NT2/D1 (cell line): ENCODE data around the gene CLCN1.

ENCODE experiments used
- DNase-seq: peaks from one replicate; pipeline ENCODE4 v3.0.0-alpha.2; 2011; ENCODE audit warnings: low read depth, low spot score
- H3K27me3 ChIP-seq: 2 replicates; pipeline ENCODE4 v1.6.0; 2011; ENCODE audit warnings: mild to moderate bottlenecking; ENCODE audit not compliant: insufficient read length, insufficient read depth
- H3K36me3 ChIP-seq: 2 replicates; pipeline ENCODE4 v1.6.1; 2011; ENCODE audit warnings: mild to moderate bottlenecking, low read length, mixed read lengths; ENCODE audit not compliant: insufficient read depth, insufficient read length
- H3K4me1 ChIP-seq: 2 replicates; pipeline ENCODE4 v1.5.1; 2011; ENCODE audit not compliant: insufficient read depth, insufficient read length
- H3K4me3 ChIP-seq: 2 replicates; pipeline ENCODE4 v1.5.1; 2011; ENCODE audit warnings: low read depth; ENCODE audit not compliant: insufficient read length
- H3K9ac ChIP-seq: 2 replicates; pipeline ENCODE4 v1.6.0; 2011; ENCODE audit warnings: low read depth; ENCODE audit not compliant: insufficient read length
- H3K9me3 ChIP-seq: 2 replicates; pipeline ENCODE4 v1.5.1; 2011; ENCODE audit warnings: mild to moderate bottlenecking, low read length; ENCODE audit not compliant: insufficient read depth
- SUZ12 ChIP-seq: IDR thresholded peaks from 2 replicates; pipeline ENCODE4 v1.6.1; 2011; ENCODE audit not compliant: insufficient read length, insufficient read depth; ENCODE audit errors: extremely low read depth
- YY1 ChIP-seq: IDR thresholded peaks from 2 replicates; pipeline ENCODE4 v1.6.1; 2011; ENCODE audit not compliant: insufficient read length, insufficient read depth
- ZNF274 ChIP-seq: IDR thresholded peaks from 2 replicates; pipeline ENCODE4 v1.6.1; 2011; ENCODE audit warnings: mild to moderate bottlenecking, low read depth, low read length

The CLCN1 gene

DNA sequence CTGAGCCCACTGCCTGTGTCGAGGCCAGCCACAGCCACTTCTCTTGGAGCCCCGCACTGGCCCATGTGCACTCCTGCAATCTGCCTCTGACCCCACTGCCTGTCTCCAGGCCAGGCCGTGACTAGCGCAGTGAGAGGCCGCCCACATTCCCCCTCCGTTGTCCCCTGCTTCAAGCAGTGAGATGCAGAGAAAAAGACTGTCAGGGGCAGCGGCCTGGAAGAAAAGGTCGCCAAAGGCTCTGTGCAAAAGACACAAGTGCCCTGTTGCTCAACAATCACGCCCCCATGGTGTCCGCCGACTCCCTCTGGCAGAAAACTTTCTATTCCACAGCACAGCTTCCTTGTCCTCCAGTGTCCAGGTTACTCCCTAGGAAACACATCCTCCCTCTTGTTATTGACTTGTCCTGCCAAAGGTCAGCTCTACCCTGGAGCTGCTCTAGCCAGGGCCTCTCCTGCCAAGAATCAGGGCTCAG is 36.7 kb downstream of the CLCN1 start:
- Histone ChIP-seq H3K9ac (no peak overlapping the region), H3K36me3 (peaks cover 12% of the 10 kb centered on the region), H3K4me1 (peaks cover 10% of the 10 kb centered on the region), H3K9me3 (no peaks in the 10 kb centered on the region), H3K27me3 (no peaks in the 10 kb centered on the region), H3K4me3 (no peak overlapping the region)
- TF ChIP-seq SUZ12: no peak
- no peak for DNase-seq

DNA sequence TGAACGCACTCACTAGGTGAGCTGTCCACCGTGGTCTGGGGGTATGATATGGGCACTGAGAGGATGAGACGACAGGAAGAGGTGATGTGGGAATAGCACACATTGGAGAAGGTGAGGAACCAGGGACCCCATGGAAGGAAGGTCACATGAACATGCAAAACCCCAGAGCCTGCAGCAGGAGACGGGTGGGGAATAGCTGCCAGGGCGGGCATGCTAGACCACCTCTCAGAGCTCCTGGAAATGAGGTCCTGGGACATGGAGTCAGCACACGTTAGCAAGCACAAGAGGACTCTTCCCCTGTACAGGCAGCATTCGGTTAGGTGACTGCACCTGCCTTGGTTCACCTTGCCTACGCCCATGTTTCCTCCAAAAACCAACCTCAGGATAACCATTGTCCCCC is 38.5 kb downstream of the CLCN1 start:
- TF ChIP-seq ZNF274 (no peak), YY1 (no peak)

DNA sequence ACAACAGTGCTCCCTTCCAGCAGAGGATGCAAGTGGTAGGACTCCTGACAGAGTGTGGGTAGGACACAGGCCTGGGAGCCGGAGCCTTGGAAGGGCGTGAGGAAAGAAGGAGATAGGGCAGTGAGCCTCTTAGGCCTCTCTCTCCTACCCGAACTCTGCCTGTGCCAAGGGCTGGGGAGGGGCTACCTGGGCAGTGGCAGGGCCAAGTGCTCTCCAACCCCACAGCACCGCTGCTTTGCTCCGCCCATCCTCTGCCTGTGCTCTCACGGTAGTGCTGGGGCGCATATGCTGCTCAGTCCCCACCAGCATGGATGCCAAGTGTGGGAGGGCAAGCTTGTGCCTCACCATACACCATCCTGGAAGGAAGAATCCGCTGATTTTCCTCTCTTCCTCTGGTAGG is 39.1 kb downstream of the CLCN1 start:
- Histone ChIP-seq H3K9me3 (no peaks in the 10 kb centered on the region), H3K27me3 (peaks cover 4% of the 10 kb centered on the region), H3K36me3 (peaks cover 12% of the 10 kb centered on the region), H3K9ac (no peak overlapping the region), H3K4me1 (peaks cover 10% of the 10 kb centered on the region), H3K4me3 (no peak overlapping the region)
- TF ChIP-seq YY1 (no peak), SUZ12 (no peak), ZNF274 (no peak)
- no peak for DNase-seq

More for the DNA sequence above, 38.5 kb downstream of the CLCN1 start:
- Histone ChIP-seq H3K36me3 (peaks cover 12% of the 10 kb centered on the region), H3K9me3 (no peaks in the 10 kb centered on the region), H3K27me3 (no peaks in the 10 kb centered on the region), H3K9ac (no peak overlapping the region), H3K4me3 (no peak overlapping the region), H3K4me1 (peaks cover 10% of the 10 kb centered on the region)
- no peak for DNase-seq

DNA sequence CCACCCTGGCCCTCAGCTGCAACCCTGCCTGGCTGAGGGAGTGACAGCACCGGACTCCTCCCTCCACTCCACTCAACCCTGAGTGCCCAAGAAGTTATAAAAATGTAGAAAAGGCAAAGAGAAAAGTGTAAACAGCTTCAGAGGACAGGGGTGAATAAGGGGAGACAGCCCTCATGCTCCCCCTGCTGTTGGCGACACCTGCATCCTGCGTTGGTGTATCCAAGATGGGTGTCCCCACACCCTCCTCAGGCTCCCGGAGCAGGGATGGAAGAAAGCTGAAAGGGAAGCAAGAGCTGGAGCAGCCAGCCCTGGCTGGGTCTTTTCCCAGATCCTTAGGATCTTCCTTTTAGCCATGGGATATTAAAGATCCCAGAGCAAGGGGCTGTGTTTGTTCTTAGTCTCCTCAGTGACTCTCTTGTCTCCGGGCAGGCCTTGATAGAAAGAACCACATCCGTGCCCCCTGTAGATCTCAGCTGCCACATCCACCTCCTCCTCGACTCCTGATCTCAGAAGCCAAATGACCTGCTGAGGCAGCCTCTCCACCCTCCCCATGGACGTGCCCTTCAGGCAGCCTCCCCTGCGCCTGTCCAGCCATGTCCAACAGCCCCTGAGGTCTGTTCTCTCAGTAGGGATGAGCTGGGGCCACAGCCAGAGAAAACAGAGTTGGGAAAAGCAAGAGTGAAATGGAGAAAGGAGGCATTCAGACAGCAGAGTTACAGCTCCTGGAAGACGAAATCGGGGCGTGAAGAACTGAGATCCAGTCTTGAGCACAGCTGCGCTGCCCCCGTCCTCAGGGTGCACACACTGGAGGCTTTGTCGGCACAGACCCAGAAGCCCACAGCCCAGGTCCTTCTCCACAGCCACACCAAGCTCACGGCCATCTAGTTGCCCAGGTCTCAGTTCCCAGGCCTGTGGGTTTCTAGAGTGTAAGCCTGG is 39.8 kb downstream of the CLCN1 start:
- Histone ChIP-seq H3K9ac (no peak overlapping the region), H3K4me3 (no peak overlapping the region), H3K36me3 (peaks cover 12% of the 10 kb centered on the region), H3K9me3 (no peaks in the 10 kb centered on the region), H3K27me3 (peaks cover 12% of the 10 kb centered on the region), H3K4me1 (peaks cover 10% of the 10 kb centered on the region)
- DNase-seq: no peak
- TF ChIP-seq SUZ12: no peak
- TF ChIP-seq YY1: no peak
- no peak for TF ChIP-seq ZNF274

DNA sequence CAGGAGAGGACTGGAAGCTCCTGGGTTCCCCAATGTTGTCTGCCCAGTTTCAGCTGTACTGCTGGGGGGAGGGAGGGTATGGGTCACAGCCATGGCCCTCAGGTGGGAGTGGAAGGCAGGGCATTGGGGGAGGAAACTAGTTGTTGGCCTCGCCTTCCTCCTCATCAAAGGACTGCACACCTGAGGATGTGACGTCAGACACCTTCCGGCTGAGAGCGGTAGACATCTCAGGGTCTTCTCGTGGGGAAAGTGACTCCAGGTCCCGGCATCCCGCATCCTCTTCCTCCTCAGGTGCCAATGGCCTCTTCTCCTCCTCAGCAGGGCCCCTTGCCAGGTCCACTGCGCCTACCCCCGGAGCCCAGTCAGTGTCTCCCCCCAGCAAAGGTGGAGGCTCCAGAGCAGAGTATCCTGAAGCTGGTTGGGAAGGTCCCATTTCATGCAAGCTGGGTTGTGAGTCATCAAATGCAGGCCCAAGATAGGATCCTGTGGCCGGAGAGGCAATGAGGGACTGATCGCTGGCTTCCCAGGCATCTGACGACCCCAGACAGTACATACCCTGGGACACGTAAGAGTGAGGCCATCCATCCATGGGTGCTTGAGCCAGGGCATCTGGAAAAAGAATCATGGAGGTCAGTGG is 40.6 kb downstream of the CLCN1 start:
- H3K4me1 ChIP-seq: peaks cover 10% of the 10 kb centered on the region
- no peak for DNase-seq
- peaks cover 12% of the 10 kb centered on the region for H3K36me3 ChIP-seq
- no peak for TF ChIP-seq YY1
- no peak for TF ChIP-seq SUZ12
- TF ChIP-seq ZNF274: no peak
- no peak overlapping the region for H3K4me3 ChIP-seq
- H3K27me3 ChIP-seq: peaks cover 16% of the 10 kb centered on the region
- H3K9ac ChIP-seq: no peak overlapping the region
- no peaks in the 10 kb centered on the region for H3K9me3 ChIP-seq

DNA sequence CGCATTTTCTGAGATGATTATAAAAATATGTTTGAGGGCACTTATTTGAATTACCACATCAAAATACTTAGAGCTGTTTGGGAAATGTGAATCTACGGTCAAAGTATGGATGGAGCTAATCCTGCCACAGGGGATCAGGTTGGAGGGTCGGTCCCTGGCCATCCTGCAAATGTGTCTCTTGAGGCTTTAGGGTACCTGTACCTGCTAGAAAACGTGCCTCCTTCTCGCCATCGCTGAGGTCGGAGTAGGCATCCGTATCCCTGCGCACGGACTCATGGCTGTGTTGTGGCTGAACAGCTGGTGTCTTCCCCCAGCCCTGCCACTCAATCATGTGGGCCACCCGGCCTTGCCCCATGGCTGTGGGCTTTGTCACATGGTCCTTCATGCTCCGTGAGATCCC is 42.7 kb downstream of the CLCN1 start:
- Histone ChIP-seq H3K27me3 (peaks cover 28% of the 10 kb centered on the region), H3K36me3 (peaks cover 12% of the 10 kb centered on the region), H3K4me3 (no peak overlapping the region), H3K9ac (no peak overlapping the region), H3K9me3 (no peaks in the 10 kb centered on the region), H3K4me1 (peaks cover 3% of the 10 kb centered on the region)
- DNase-seq: no peak
- TF ChIP-seq YY1 (no peak), SUZ12 (no peak), ZNF274 (no peak)

DNA sequence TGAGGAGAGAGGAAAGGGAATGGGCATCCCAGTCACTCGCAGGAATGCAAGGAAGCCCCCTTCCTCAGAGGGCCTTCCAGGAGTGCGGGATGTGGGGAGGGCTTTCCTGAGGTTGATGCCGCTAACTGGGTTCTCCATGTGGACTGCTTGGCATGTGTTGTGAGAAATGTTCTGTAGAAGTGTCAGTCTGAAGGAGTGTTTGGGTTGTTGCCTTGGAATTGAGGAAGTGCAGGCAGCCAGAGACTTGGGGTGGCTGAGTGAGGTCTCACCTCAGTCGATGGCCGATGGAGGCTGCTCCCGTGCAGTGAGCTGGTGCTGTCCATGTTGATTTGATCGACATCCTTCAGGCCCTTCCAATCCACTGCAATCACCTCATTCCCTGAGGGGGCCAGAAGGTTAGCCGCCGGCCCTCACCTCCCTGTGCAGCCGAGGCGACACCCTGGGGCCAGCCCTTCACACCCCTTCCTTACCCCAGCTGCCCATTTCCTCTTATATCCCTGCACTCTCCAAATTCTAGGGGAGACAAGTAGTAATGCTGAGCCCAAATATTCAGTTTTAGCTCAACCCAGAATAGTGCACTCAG is 44.0 kb downstream of the CLCN1 start:
- H3K27me3 ChIP-seq: peaks cover 40% of the 10 kb centered on the region

More for the DNA sequence above, 44.0 kb downstream of the CLCN1 start:
- peaks cover 3% of the 10 kb centered on the region for H3K4me1 ChIP-seq
- H3K36me3 ChIP-seq: peaks cover 12% of the 10 kb centered on the region
- no peak overlapping the region for H3K4me3 ChIP-seq
- H3K9ac ChIP-seq: no peak overlapping the region
- H3K9me3 ChIP-seq: no peaks in the 10 kb centered on the region
- DNase-seq: no peak
- TF ChIP-seq YY1 (no peak), SUZ12 (no peak), ZNF274 (no peak)
